ENCODE data around the gene ASTN2. TPM values are rescaled to one million over a fixed set of nuclear protein-coding genes. Genes with fewer than 3 reads are reported as not detected.

ASTN2 gene
- total RNA-seq, 2 donors from 2014 or later = 3.7 to 4.8 TPM

GRCh38 chr9:117178596-117179375 lies 236.1 kb downstream of the ASTN2 start:
- no peaks in the 10 kb centered on the region for H3K9me3 ChIP-seq (ENCODE audit: control insufficient read depth, low read length, poor library complexity, severe bottlenecking)
- DNase-seq = no peak
- no peaks in the 10 kb centered on the region for H3K4me1 Mint-ChIP-seq
- ATAC-seq = no peak
- no peaks in the 10 kb centered on the region for H3K36me3 Mint-ChIP-seq (ENCODE audit: low read depth)
- no peak overlapping the region for H3K4me3 Mint-ChIP-seq
- H3K27me3 Mint-ChIP-seq = no peaks in the 10 kb centered on the region
- H3K27ac Mint-ChIP-seq = no peak overlapping the region

GRCh38 chr9:117170567-117170966 lies 244.3 kb downstream of the ASTN2 start:
- Mint-ChIP-seq H3K27ac (no peak overlapping the region), H3K27me3 (no peaks in the 10 kb centered on the region), H3K4me1 (no peaks in the 10 kb centered on the region), H3K36me3 (ENCODE audit: low read depth) (no peaks in the 10 kb centered on the region), H3K4me3 (no peak overlapping the region)
- no peak for ATAC-seq
- DNase-seq = no peak
- H3K9me3 ChIP-seq (ENCODE audit: control insufficient read depth, low read length, poor library complexity, severe bottlenecking) = no peaks in the 10 kb centered on the region

DNA sequence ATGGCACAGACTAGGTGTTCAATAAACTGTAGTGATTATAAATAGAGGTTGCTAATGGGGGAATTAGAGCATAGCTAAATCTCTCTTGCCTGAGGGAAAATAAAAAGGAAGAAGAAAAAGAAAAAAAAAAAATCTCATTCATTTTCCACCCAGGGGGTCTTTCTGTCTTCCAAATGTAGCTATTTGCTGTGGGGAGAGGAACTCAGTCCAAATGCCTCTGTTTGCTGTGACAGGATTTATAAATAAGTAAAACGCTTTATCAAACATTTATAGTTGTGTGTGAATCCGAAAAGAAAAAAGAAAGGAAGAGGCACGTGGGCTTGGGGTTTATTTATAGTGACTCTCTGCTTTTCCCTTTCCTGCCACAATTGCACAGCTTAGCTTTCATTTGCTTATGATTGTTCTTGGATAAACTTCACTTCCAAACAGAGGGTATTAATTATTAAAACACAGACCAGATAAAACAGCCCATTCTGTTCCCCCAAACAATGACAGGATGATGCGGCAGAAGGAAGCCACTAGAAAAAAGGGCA lies 245.7 kb downstream of the ASTN2 start:
- Mint-ChIP-seq H3K27ac (no peak overlapping the region), H3K36me3 (ENCODE audit: low read depth) (no peaks in the 10 kb centered on the region), H3K4me3 (no peak overlapping the region), H3K4me1 (no peaks in the 10 kb centered on the region), H3K27me3 (no peaks in the 10 kb centered on the region)
- DNase-seq (no peak), ATAC-seq (no peak)
- no peaks in the 10 kb centered on the region for H3K9me3 ChIP-seq (ENCODE audit: control insufficient read depth, low read length, poor library complexity, severe bottlenecking)

GRCh38 chr9:117164512-117164911 lies 250.3 kb downstream of the ASTN2 start:
- H3K27me3 Mint-ChIP-seq = no peaks in the 10 kb centered on the region
- H3K27ac Mint-ChIP-seq = no peak overlapping the region
- H3K9me3 ChIP-seq (ENCODE audit: control insufficient read depth, low read length, poor library complexity, severe bottlenecking) = no peaks in the 10 kb centered on the region
- H3K4me1 Mint-ChIP-seq = no peaks in the 10 kb centered on the region
- no peak for ATAC-seq
- H3K4me3 Mint-ChIP-seq = no peak overlapping the region
- no peak for DNase-seq
- H3K36me3 Mint-ChIP-seq (ENCODE audit: low read depth) = no peaks in the 10 kb centered on the region

DNA sequence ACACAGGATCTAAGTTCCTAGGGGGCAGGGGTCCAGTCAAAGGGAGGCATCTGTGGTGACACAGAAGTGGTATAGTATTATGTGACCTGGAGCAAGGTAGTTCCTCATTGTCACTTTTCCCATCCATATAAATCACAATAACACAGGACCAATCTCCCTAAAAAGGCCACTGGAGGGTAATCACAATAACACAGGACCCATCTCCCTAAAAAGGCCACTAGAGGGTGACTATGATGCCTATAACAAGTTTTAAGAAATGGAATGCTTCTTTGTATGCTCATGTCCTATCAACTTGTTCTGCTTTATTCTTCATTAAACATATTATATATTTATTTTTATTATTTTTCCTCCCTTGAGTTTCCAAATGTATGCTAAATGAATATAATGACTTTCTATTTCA lies 254.6 kb downstream of the ASTN2 start:
- Mint-ChIP-seq H3K36me3 (ENCODE audit: low read depth) (no peaks in the 10 kb centered on the region), H3K4me3 (no peak overlapping the region), H3K27ac (no peak overlapping the region), H3K27me3 (no peaks in the 10 kb centered on the region), H3K4me1 (no peaks in the 10 kb centered on the region)
- ATAC-seq (no peak), DNase-seq (no peak)
- H3K9me3 ChIP-seq (ENCODE audit: control insufficient read depth, low read length, poor library complexity, severe bottlenecking) = no peaks in the 10 kb centered on the region

DNA sequence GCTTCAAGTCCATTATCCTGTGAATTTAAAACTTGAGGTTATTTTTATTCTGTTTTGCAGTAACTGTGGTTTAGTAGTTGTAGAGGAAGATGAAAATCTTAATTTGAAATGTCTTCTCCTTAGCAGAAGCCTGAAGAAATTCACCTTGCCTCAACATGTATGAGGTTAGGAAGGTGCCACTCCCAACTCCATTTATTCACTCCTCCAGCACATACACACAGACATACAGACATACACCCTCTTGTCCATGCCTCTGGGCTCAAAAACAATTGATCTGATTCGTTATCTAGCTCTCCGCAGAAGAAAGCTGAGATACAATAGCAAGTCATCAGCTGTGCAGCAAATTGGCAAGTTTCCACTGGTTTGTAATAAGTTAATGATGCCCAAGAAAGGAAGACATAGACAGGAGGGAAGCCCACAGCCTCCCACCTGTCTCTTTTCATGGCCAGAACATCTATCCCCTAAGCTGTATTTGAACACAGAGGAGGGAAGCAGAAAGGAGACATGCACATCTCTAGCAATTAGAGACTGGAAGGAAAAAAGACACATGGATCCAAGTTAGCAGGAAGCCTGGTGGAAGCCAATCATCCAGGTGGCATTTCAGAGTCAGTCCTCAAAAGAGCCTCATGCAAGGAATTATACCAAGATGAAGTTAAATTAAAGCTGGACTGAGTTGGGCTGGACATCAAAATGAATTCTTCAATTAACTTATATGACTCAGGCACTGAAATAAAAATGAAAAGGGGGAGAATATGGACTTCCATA lies 257.9 kb downstream of the ASTN2 start:
- H3K27me3 Mint-ChIP-seq = no peaks in the 10 kb centered on the region
- no peak overlapping the region for H3K27ac Mint-ChIP-seq
- ATAC-seq (no peak), DNase-seq (no peak)
- H3K36me3 Mint-ChIP-seq (ENCODE audit: low read depth) = no peaks in the 10 kb centered on the region
- no peak overlapping the region for H3K4me3 Mint-ChIP-seq
- H3K9me3 ChIP-seq (ENCODE audit: control insufficient read depth, low read length, poor library complexity, severe bottlenecking) = no peaks in the 10 kb centered on the region
- no peaks in the 10 kb centered on the region for H3K4me1 Mint-ChIP-seq

DNA sequence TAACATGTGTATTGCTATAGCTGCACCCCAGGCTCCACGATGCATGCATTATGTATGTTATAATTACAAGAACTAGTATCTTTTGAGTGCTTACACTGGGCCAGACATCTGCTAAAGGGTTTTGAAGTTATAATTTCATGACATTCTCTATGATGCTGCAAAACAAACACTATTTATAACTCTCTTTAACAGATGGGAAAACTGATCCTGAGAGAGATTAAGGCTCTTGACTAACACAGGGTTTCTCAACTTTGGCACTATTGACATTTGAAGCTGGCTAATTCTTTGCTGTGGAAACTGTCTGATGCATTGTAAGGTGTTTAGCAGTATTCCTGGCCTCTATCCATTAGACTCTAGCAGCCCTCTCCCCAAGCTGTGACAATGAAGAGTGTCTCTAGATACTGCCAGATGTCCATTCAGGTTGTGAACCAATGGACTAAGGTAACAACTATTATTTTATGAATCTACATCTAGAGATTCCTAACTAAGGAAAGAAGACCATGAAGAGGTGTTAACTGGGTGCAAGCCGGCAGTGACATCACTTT lies 258.6 kb downstream of the ASTN2 start:
- DNase-seq (no peak), ATAC-seq (no peak)
- Mint-ChIP-seq H3K27me3 (no peaks in the 10 kb centered on the region), H3K4me1 (no peaks in the 10 kb centered on the region), H3K36me3 (ENCODE audit: low read depth) (no peaks in the 10 kb centered on the region), H3K27ac (no peak overlapping the region), H3K4me3 (no peak overlapping the region)
- no peaks in the 10 kb centered on the region for H3K9me3 ChIP-seq (ENCODE audit: control insufficient read depth, low read length, poor library complexity, severe bottlenecking)

GRCh38 chr9:117153021-117153420 lies 261.8 kb downstream of the ASTN2 start:
- Mint-ChIP-seq H3K4me1 (no peaks in the 10 kb centered on the region), H3K27me3 (no peaks in the 10 kb centered on the region), H3K4me3 (no peak overlapping the region)

DNA sequence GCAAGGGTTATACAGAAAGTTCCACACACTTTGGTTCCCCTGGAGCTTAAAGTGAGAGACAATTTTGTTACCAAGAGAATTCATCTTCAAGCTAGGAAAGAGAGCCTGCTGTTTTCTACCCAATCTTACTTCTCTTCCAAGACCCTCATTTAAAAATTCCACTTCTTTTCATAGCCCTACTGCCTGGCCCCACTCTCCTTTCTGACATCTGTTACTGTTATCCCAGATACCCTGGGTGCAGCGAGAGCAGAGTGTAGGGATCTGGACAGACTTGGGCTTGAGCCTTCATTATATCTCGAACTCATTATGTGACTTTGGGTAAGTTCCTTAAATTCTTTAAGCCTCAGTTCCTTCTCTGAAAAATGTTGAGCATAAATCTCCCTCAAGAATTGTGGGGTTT lies 263.1 kb downstream of the ASTN2 start:
- Mint-ChIP-seq H3K27ac (no peak overlapping the region), H3K27me3 (no peaks in the 10 kb centered on the region)
- ATAC-seq = no peak

More at GRCh38 chr9:117153021-117153420, 261.8 kb downstream of the ASTN2 start:
- no peaks in the 10 kb centered on the region for H3K9me3 ChIP-seq (ENCODE audit: control insufficient read depth, low read length, poor library complexity, severe bottlenecking)
- ATAC-seq (no peak), DNase-seq (no peak)
- H3K27ac Mint-ChIP-seq = no peak overlapping the region
- no peaks in the 10 kb centered on the region for H3K36me3 Mint-ChIP-seq (ENCODE audit: low read depth)

GRCh38 chr9:117149996-117150395 lies 264.9 kb downstream of the ASTN2 start:
- Mint-ChIP-seq H3K27ac (no peak overlapping the region), H3K27me3 (no peaks in the 10 kb centered on the region), H3K36me3 (ENCODE audit: low read depth) (no peaks in the 10 kb centered on the region), H3K4me3 (no peak overlapping the region), H3K4me1 (no peaks in the 10 kb centered on the region)
- no peaks in the 10 kb centered on the region for H3K9me3 ChIP-seq (ENCODE audit: control insufficient read depth, low read length, poor library complexity, severe bottlenecking)
- no peak for ATAC-seq
- no peak for DNase-seq

More for the DNA sequence above, 263.1 kb downstream of the ASTN2 start:
- H3K4me3 Mint-ChIP-seq = no peak overlapping the region
- no peaks in the 10 kb centered on the region for H3K36me3 Mint-ChIP-seq (ENCODE audit: low read depth)
- no peaks in the 10 kb centered on the region for H3K4me1 Mint-ChIP-seq
- no peak for DNase-seq
- no peaks in the 10 kb centered on the region for H3K9me3 ChIP-seq (ENCODE audit: control insufficient read depth, low read length, poor library complexity, severe bottlenecking)

- Mint-ChIP-seq H3K27me3 (no peaks in the 10 kb centered on the region), H3K4me3 (no peak overlapping the region), H3K36me3 (ENCODE audit: low read depth) (no peaks in the 10 kb centered on the region), H3K27ac (no peak overlapping the region), H3K4me1 (no peaks in the 10 kb centered on the region)
- no peak for ATAC-seq
- DNase-seq = no peak
- no peaks in the 10 kb centered on the region for H3K9me3 ChIP-seq (ENCODE audit: control insufficient read depth, low read length, poor library complexity, severe bottlenecking)
These were observed 268.9 kb downstream of the ASTN2 start for GRCh38 chr9:117145811-117146490.

GRCh38 chr9:117145081-117145480 lies 269.8 kb downstream of the ASTN2 start:
- ATAC-seq (no peak), DNase-seq (no peak)
- Mint-ChIP-seq H3K4me3 (no peak overlapping the region), H3K36me3 (ENCODE audit: low read depth) (no peaks in the 10 kb centered on the region), H3K27me3 (no peaks in the 10 kb centered on the region), H3K27ac (no peak overlapping the region), H3K4me1 (no peaks in the 10 kb centered on the region)
- H3K9me3 ChIP-seq (ENCODE audit: control insufficient read depth, low read length, poor library complexity, severe bottlenecking) = no peaks in the 10 kb centered on the region

GRCh38 chr9:117138231-117138630 lies 276.6 kb downstream of the ASTN2 start:
- no peaks in the 10 kb centered on the region for H3K9me3 ChIP-seq (ENCODE audit: control insufficient read depth, low read length, poor library complexity, severe bottlenecking)
- no peak for DNase-seq
- no peaks in the 10 kb centered on the region for H3K4me1 Mint-ChIP-seq
- H3K27ac Mint-ChIP-seq = no peak overlapping the region
- H3K36me3 Mint-ChIP-seq (ENCODE audit: low read depth) = no peaks in the 10 kb centered on the region
- ATAC-seq = no peak
- H3K4me3 Mint-ChIP-seq = no peak overlapping the region
- no peaks in the 10 kb centered on the region for H3K27me3 Mint-ChIP-seq
